ENCODE measurements around the gene MRPS18C.

MRPS18C gene

GRCh38 chr4:83455281-83456183 lies at the start of gene MRPS18C, which contains the start of gene HELQ:
Gene MRPS18C, plus strand, starts transcription at chr4:83456058. Its CDS starts 20 bp downstream, at chr4:83456078.
Gene HELQ, minus strand, starts transcription at chr4:83455823. Its CDS starts 130 bp downstream, at chr4:83455693.
- DNase-seq (ENCODE audit: low read depth in 3 of 3): peak; percentile 86 to 94 (median 88)

- no peak for DNase-seq (ENCODE audit: low read depth in 3 of 3)
Measured at GRCh38 chr4:83408908-83409307, 47.0 kb upstream of the MRPS18C start.

DNA sequence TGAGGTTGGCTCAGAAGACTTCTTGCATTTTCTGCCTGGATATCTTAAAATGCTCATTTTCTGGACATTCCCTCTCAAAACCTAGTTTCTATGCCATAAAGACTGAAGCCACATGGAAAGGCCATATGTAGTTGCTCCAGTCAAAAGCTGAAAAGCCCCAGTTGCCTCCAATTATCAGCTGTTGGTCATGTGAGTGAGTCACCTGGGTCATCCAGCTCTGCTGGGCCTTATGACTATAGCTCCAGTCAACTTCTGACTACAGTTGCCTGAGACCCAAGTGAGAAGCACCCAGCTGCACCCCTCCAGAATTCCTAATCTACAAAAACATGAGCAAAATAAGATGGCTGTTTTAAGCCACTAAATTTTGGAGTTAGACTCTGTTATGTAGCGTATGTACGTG lies 42.2 kb upstream of the MRPS18C start:
- no peak for DNase-seq (ENCODE audit: low read depth in 3 of 3)

- DNase-seq (ENCODE audit: low read depth in 3 of 3): no peak
Measured at GRCh38 chr4:83417566-83417965, 38.3 kb upstream of the MRPS18C start.

- no peak for DNase-seq (ENCODE audit: low read depth in 3 of 3)
Measured at GRCh38 chr4:83418211-83418610, 37.6 kb upstream of the MRPS18C start.

DNA sequence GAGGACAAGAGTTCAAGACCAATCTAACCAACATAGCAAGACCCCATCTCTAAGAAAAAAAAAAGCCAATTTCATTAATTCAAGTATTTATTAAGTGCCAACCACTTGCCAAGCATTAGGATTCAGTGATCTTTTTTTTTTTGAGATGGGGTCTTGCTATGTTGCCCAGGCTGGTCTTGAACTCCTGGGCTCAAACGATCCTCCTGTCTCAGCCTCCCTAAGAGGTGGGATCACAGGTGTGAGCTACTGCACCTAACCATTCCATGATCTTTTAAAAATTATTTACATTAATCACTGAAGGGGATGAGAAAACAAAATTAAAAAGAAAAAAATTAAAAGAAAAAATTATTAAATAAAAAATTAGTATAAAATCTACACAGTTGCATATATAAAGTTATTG lies 24.7 kb upstream of the MRPS18C start:
- DNase-seq (ENCODE audit: low read depth in 3 of 3): no peak

- DNase-seq (ENCODE audit: low read depth in 3 of 3): no peak
Measured at GRCh38 chr4:83436680-83437079, 19.2 kb upstream of the MRPS18C start.

DNA sequence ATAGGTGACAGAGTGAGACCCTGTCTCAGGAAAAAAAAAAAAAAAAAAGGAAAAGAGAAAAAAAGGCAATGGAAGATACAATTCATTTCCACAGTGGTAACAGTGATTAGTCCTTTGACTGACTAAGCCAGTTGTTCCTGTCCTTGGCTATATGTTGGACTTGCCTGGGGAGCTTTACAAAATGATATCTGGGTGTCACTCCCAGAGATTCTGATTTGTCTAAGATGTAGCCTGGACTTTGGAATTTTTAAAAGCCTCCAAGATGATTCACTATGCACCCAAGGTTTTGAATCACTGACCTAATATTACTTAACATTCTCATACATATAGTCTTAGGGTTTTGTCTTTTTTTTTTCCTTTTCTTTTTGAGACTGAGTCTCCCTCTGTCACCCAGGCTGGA lies 17.1 kb upstream of the MRPS18C start:
- no peak for DNase-seq (ENCODE audit: low read depth in 3 of 3)

- DNase-seq (ENCODE audit: low read depth in 3 of 3): no peak
Measured at GRCh38 chr4:83440148-83440814, 15.6 kb upstream of the MRPS18C start.

GRCh38 chr4:83440899-83441298 lies 15.0 kb upstream of the MRPS18C start:
- DNase-seq (ENCODE audit: low read depth in 3 of 3): no peak

- no peak for DNase-seq (ENCODE audit: low read depth in 3 of 3)
Measured at GRCh38 chr4:83449009-83449408, 6.8 kb upstream of the MRPS18C start.

GRCh38 chr4:83454686-83455085 lies 1.2 kb upstream of the MRPS18C start:
- DNase-seq (ENCODE audit: low read depth in 3 of 3): no peak

DNA sequence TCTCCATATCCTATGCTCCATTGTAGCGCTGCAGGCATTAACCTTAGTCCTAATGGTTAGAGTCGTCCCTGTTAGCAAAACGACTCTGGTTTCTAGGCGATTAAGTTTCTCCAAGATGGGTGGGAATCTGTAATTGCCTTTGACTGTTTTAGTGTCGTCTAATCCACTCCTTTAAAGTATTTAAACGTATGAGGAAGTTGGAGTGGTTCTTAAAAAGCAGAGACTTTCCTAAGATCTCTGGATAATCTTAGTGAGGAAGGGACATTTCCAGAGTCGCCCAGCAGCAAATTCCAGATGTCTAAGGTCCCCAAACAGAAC lies 285 bp downstream of the MRPS18C start:
- DNase-seq (ENCODE audit: low read depth in 3 of 3): no peak

DNA sequence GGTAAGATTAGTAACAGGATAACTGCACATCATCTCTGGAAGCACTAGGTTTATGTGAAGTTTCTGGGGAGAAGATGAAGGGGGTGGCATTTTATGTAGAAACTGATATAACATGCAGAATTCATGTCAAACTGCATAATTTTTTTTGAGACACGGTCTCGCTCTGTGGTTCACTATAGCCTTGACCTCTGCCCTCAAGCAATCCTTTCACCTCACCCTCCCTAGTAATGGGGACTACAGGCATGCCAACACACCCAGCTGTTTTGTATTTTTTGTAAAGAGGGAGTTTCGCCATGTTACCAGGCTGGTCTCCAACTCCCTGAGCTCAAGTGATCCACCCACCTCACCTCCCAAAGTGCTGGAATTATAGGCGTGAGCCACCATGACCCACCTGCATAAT lies 17.6 kb downstream of the MRPS18C start:
- no peak for DNase-seq (ENCODE audit: low read depth in 3 of 3)

DNA sequence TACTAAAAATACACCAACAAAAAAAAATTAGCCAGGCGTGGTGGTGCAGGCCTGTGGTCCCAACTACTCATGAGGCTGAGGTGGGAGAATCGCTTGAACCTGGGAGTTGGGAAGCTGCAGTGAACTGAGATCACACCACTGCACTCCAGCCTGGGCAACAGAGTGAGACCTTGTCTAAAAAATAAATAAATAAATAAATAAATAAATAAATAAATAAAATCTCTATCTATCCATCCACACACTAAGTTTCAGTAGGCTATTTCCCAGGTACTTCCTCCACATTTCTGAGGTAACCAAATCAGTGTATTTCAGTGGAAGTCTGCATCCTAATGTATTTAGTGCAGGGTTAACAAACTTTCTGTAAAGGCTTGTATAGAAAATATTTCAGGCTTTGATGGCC lies 18.1 kb downstream of the MRPS18C start:
- DNase-seq (ENCODE audit: low read depth in 3 of 3): no peak

DNA sequence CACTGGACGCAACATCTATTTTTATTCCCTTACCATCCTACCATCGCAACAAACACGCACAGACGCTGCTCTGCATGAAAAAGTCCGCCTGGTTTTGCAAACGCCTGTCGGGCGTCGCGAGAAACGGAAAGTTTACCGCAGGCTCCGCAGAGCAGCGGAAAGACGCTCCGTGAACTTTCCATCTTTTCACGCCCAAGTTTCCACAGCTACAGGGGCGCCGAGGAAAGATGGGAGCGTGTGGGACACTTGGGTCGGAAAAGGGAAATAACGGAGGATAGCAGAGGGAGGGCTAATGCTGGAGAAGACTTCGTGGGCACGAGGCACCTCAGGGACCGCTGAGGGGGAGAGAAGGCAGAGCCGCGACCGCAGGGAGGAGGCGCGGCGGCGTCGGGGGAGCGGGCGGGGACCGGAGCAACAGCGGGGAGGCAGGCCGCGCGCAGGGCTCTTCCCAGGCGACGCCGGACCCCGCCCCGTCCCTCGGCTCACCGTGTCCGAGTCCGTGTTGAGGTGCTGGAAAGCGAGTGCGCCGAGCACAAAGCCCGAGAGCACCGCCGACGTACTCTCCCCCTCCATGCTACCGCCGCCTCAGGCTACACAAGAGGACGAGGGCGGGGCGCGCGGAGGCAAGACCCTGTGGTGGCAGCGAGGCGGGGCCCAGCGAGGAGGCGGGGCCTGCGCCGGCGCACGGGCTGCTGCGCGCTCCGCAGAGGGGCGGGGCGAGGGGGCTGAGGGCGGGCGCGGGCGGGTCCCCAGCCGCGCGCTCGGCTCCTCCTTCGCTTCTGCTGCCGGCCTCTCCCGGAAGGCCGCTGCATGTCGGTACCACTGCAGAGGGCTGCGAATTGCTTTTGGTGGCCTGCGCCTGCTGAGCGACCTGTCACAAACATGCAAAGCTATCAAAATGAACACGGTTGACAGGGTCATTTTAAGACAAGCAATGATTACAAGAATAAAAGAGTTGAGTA lies 28.9 kb downstream of the MRPS18C start, which contains the start of gene ABRAXAS1:
TSS of gene ABRAXAS1 (minus strand) at position 601 of the 962 bp plus-strand sequence. CDS start at position 573, 28 bp downstream.
- peak; percentile 82 to 93 (median 86) for DNase-seq (ENCODE audit: low read depth in 3 of 3)

GRCh38 chr4:83486457-83487129 lies 30.7 kb downstream of the MRPS18C start:
- no peak for DNase-seq (ENCODE audit: low read depth in 3 of 3)

DNA sequence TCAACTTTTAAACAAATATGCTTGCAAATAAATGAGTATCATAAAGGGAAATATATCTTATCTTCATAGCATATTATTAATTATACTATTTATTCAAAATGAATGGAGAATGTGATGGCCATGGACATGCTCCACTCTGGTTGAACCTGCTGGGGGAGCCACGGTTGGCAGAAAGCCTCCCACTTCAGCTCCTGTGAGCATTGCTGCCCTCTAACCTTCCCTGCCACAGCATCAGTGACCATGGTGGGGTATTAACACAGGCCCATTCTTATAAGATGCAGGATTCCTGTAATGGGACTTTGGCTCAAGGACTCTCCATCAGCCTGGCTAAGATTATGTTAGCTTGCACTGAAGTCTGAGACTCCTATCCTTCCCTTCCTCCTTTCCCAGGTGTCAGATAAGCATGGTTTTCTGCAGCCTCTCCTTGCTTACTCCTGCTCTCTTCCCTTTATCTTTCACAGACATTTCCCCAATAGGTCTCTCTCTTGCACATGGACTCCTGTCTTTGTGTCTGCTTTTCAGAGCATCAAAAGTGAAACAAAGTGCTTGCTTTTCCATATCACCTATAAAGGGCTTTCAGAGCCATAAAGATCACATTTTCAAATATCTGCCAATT lies 34.0 kb downstream of the MRPS18C start:
- no peak for DNase-seq (ENCODE audit: low read depth in 3 of 3)

GRCh38 chr4:83490876-83491450 lies 35.1 kb downstream of the MRPS18C start:
- no peak for DNase-seq (ENCODE audit: low read depth in 3 of 3)
